Upper lobe of left lung (tissue), 4 donors: ENCODE data around the gene GEMIN7.
A peak's percentile ranks its signal among the peaks of the same experiment; 100 is the strongest.

Experiments used
- POLR2AphosphoS5 ChIP-seq, 2 donors: sonication (generic); formaldehyde crosslinking; IDR thresholded peaks; one replicate each; pipeline ENCODE4 v1.5.1; 2017; ENCODE audit warnings: antibody characterized with exemption in 2 of 2
- TF ChIP-seq, protein P1 (sequence below), 6 experiments: fragments of 450-650 bp in 4 of 6; fragments of 200-600 bp in 2 of 6; sonication (generic) in 2 of 6; IDR thresholded peaks; one replicate each; pipeline ENCODE4 v1.5.1; 2016 to 2019; ENCODE audit warnings: antibody characterized with exemption in 6 of 6

DNA sequence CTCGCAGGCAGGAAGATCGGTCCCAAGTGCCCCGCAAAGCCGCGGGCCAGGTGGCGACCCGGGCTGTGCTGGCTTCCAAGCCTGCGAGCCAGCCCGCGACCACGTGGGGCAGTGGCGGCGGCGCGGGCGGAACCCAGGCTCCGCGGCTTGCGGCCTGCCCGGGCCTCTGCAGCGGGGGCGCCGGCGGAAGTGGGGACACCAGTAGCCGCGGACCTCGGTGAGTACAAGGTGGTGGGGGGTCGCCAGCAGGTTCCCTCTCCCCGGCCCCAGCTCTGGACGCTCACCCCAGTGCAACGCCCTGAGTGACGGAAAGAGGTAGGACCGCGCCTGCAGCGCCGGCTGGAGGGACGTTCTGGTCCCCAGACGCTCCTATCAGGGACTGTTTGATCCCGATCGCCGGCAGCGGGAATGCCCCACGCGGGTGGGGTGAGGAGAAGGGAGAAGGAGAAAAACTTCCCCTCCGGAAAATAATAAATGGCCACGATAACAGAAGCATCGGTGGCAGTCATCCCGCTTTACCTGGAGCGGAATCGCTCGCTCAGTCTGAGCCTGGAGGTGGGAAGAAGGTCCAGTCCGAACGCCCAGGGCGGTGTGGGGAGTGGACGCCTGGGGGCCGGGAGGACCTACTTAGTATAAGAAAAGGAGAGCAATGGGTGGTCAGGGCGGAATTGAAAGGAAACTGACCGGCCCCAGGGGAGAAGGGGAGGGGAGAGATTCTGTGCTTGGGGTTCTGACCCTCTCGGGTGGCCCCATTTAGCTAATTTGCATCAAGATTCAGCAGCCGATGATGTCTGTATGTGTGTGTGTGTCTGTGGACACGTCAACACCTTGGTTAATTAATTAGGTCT lies at the start of gene GEMIN7:
- TF ChIP-seq, protein P1, sequence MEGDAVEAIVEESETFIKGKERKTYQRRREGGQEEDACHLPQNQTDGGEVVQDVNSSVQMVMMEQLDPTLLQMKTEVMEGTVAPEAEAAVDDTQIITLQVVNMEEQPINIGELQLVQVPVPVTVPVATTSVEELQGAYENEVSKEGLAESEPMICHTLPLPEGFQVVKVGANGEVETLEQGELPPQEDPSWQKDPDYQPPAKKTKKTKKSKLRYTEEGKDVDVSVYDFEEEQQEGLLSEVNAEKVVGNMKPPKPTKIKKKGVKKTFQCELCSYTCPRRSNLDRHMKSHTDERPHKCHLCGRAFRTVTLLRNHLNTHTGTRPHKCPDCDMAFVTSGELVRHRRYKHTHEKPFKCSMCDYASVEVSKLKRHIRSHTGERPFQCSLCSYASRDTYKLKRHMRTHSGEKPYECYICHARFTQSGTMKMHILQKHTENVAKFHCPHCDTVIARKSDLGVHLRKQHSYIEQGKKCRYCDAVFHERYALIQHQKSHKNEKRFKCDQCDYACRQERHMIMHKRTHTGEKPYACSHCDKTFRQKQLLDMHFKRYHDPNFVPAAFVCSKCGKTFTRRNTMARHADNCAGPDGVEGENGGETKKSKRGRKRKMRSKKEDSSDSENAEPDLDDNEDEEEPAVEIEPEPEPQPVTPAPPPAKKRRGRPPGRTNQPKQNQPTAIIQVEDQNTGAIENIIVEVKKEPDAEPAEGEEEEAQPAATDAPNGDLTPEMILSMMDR (IDR thresholded peaks at IDR 0.05), result peak in 3 of 6 experiments; percentile 29 to 58 (median 46)
- TF ChIP-seq POLR2AphosphoS5 (IDR thresholded peaks at IDR 0.05), result peak; percentile 52 to 67
